Prostate gland (tissue), 2 donors: ENCODE results near the gene TM4SF20. TPM values are rescaled to one million over a fixed set of nuclear protein-coding genes. Genes with fewer than 3 reads are reported as not detected.
"Not testable (repeated sequence)": the region's sequence is repeated elsewhere in the genome, so short reads cannot be mapped to it uniquely, and the experiment has no call there.

Experiments
- DNase-seq: peaks from one replicate; pipeline ENCODE4 v3.0.0-alpha.2; 2019; ENCODE audit warnings: low spot score
- H3K27ac ChIP-seq, 2 donors: fragments of 200-600 bp; sonication (generic); 2 replicates each; pipeline ENCODE4 v1.5.1; 2017 to 2019
- H3K27me3 ChIP-seq: fragments of 200-600 bp; sonication (generic); replicated peaks from 2 replicates; pipeline ENCODE4 v1.5.1; 2019; ENCODE audit not compliant: insufficient read depth
- H3K36me3 ChIP-seq, 2 donors: fragments of 200-600 bp; sonication (generic); 1 replicate in 1 of 2; 2 replicates in 1 of 2; pipeline versions ENCODE4 v1.5.1 to v1.8.1; 2017 to 2019
- H3K4me1 ChIP-seq: fragments of 200-600 bp; sonication (generic); replicated peaks from 2 replicates; pipeline ENCODE4 v1.5.1; 2019
- H3K4me3 ChIP-seq, 2 donors: fragments of 200-600 bp; sonication (generic); 2 replicates each; pipeline ENCODE4 v1.5.1; 2017 to 2019
- H3K9me3 ChIP-seq: fragments of 200-600 bp; sonication (generic); 2 replicates; pipeline ENCODE4 v1.5.1; 2017
- CTCF ChIP-seq, 4 experiments: fragments of 200-600 bp in 2 of 4; fragments of 450-650 bp in 2 of 4; sonication (generic) in 2 of 4; IDR thresholded peaks; 1 replicate in 3 of 4; 2 replicates in 1 of 4; pipeline ENCODE4 v1.5.1; 2016 to 2019; ENCODE audit warnings: antibody characterized with exemption in 4 of 4, mild to moderate bottlenecking in 2 of 4, moderate library complexity in 2 of 4
- POLR2A ChIP-seq: fragments of 450-650 bp; IDR thresholded peaks from one replicate; pipeline ENCODE4 v1.6.1; 2016; ENCODE audit warnings: antibody characterized with exemption, mild to moderate bottlenecking
- POLR2AphosphoS5 ChIP-seq: sonication (generic); formaldehyde crosslinking; IDR thresholded peaks from one replicate; pipeline ENCODE4 v1.6.1; 2017; ENCODE audit warnings: antibody characterized with exemption
- WGBS: methylation state at CpG from one replicate; pipeline ENCODE4 v1.1.5; 2018; 5-methylcytosine and 5-hydroxymethylcytosine counted together
- intact Hi-C: fragments of 100-400 bp; cut with DNase I; formaldehyde crosslinking; loops from one replicate; pipeline ENCODE4 v1.14.2; 2022
- total RNA-seq, 2 donors: library from RNA; depleted of rRNA; stranded (reverse); fragments of >200 nt; gene quantifications; one replicate each; pipeline ENCODE4 v1.1.0, GENCODE V29; 2016

The TM4SF20 gene
- total RNA-seq, 2 donors from 2014 or later = not detected

DNA sequence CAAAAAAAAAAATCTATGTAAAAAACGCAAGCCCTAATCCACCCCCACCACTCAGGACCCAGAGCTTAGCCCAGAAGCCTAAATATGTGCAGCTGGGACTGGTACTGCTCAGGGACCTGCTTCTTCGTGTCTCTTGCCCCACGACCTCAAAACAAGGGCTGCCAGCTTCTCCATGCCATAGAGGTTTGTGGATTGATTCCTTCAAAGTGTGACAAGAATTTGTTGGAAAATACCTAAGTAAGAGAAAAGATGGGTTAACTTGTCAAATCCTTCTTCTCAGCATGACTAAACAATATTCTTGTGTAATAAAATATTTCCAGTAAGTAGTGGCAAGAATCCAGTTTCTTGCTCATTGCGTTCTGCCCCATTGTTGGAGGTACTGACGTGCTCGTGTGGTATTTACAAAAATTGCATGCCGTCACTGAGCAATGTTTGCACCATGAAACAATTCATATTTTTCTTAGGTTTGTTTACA lies 9.5 kb upstream of the TM4SF20 start:
- H3K36me3 ChIP-seq = no peaks in the 10 kb centered on the region
- TF ChIP-seq POLR2AphosphoS5 = no peak
- TF ChIP-seq CTCF (IDR thresholded peaks at IDR 0.05) = no peak
- no peak for TF ChIP-seq POLR2A
- H3K9me3 ChIP-seq = no peaks in the 10 kb centered on the region
- H3K4me3 ChIP-seq = no peak overlapping the region
- H3K27me3 ChIP-seq = peaks cover 2% of the 10 kb centered on the region
- no peak for DNase-seq
- intact Hi-C loops = no loop called here
- H3K4me1 ChIP-seq = no peaks in the 10 kb centered on the region
- no peak overlapping the region for H3K27ac ChIP-seq
- WGBS = 75% methylated on average over 7 of the region's 7 CpGs

DNA sequence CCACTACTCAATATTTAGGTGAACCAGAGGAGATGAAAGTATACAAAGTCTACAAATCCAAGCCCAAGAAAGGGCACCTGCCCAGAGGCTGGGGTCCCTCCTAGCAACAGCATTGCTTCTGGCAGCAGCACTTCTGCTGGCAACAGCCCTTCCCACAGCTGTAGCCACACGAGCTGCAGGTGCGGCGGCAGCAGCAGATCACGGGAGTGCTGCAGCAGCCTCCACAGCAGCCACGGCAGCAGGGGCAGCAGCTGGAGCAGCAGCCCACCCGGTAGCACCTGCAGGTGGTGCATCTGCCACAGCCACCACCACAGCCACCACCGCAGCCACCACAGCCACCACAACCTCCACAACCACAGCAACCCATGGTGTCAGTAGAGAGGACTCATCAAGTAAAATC lies 8.5 kb upstream of the TM4SF20 start, which contains the start of gene SCYGR1:
TSS of gene SCYGR1 (minus strand) at position 367 of the 400 bp plus-strand sequence. CDS start at position 367, 0 bp downstream.
- H3K27me3 ChIP-seq, H3K4me1 ChIP-seq, H3K36me3 ChIP-seq, H3K4me3 ChIP-seq, H3K27ac ChIP-seq, intact Hi-C loops, H3K9me3 ChIP-seq, DNase-seq: not testable (repeated sequence)
- 83% methylated on average over 5 of the region's 7 CpGs for WGBS

- Histone ChIP-seq H3K4me1 (no peaks in the 10 kb centered on the region), H3K27ac (no peak overlapping the region), H3K27me3 (peaks cover 2% of the 10 kb centered on the region), H3K4me3 (no peak overlapping the region), H3K9me3 (no peaks in the 10 kb centered on the region), H3K36me3 (no peaks in the 10 kb centered on the region)
- no peak for DNase-seq
- intact Hi-C loops = no loop called here
- TF ChIP-seq CTCF (IDR thresholded peaks at IDR 0.05) (no peak), POLR2A (no peak), POLR2AphosphoS5 (no peak)
- 80% methylated on average over 6 of the region's 6 CpGs for WGBS
These were observed 7.5 kb upstream of the TM4SF20 start for GRCh38 chr2:227386630-227387029.

DNA sequence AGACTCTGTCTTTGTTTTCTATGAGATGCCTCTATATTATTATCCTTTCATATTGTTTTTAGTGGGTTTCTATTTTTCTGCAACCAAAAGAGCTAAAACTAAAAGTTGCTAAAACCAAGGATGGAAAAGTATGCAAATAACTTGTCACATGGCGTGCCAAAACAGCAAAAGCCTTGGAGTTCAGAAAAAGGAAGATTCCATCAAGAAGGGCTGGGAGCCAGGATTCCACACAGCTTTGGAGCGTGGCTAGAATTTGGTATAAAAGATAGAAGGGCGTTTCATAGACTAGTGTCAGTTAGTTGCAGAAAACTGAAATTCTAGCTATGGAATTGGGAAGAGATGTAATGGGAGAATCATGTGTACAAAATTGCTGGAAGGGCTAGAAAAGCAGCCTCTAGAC lies 4.6 kb upstream of the TM4SF20 start:
- TF ChIP-seq POLR2A (no peak), CTCF (IDR thresholded peaks at IDR 0.05) (no peak), POLR2AphosphoS5 (no peak)
- H3K4me3 ChIP-seq = no peak overlapping the region
- H3K9me3 ChIP-seq = no peaks in the 10 kb centered on the region
- no peak overlapping the region for H3K27ac ChIP-seq
- no peaks in the 10 kb centered on the region for H3K4me1 ChIP-seq
- no peak for DNase-seq
- 52% methylated on average over 3 of the region's 3 CpGs for WGBS
- H3K36me3 ChIP-seq = no peaks in the 10 kb centered on the region
- intact Hi-C loops = no loop called here
- H3K27me3 ChIP-seq = peaks cover 2% of the 10 kb centered on the region

DNA sequence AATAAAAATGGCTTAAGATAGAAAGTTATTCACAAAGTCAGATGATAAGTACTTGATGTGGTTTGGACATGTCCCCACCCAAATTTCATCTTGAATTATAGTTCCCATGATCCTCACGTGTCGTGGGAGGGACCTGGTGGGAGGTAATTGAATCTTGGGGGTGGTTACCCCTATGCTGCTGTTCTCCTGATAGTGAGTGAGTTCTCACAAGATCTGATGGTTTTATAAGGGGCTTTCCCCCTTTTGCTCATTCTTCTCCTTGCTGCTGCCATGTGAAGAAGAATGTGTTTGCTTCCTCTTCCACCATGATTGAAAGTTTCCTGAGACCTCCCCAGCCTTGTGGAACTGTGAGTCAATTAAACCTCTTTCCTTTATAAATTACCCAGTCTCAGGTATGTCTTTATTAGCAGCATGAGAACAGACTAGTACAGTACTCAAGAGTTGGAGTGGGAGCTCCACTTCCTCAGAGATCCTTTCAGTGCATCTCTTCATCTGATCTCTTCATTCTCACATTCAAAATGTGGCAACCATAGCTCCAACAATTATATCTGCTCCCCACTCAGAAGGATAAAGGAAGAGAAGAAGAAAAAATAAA lies 3.2 kb upstream of the TM4SF20 start:
- H3K9me3 ChIP-seq, H3K27me3 ChIP-seq, DNase-seq, H3K36me3 ChIP-seq, H3K4me1 ChIP-seq, intact Hi-C loops, H3K4me3 ChIP-seq, H3K27ac ChIP-seq: not testable (repeated sequence)
- 92% methylated on average over 2 of the region's 2 CpGs for WGBS

GRCh38 chr2:227378371-227378782 lies 729 bp downstream of the TM4SF20 start:
- WGBS = 79% methylated on average over 4 of the region's 4 CpGs
- Histone ChIP-seq H3K4me1 (no peaks in the 10 kb centered on the region), H3K27ac (no peak overlapping the region), H3K27me3 (no peaks in the 10 kb centered on the region), H3K4me3 (no peak overlapping the region), H3K9me3 (no peaks in the 10 kb centered on the region), H3K36me3 (no peaks in the 10 kb centered on the region)
- TF ChIP-seq POLR2AphosphoS5 (no peak), POLR2A (no peak), CTCF (IDR thresholded peaks at IDR 0.05) (no peak)
- no peak for DNase-seq
- intact Hi-C loops = no loop called here
